ENCODE results near the gene MAGI2.

MAGI2 gene

GRCh38 chr7:78395298-78396036 lies 1058.0 kb downstream of the MAGI2 start:
- DNase-seq (ENCODE audit: low spot score): no peak
- ChIA-PET CTCF (no interaction called here), POLR2A (ENCODE audit: low non-redundant PET) (no interaction called here)
- TF ChIP-seq CTCF (conservative IDR thresholded peaks at IDR 0.05; ENCODE audit: low read depth): no peak
- no peak overlapping the region for H3K27ac ChIP-seq

GRCh38 chr7:78389022-78389421 lies 1064.4 kb downstream of the MAGI2 start:
- DNase-seq (ENCODE audit: low spot score): no peak
- POLR2A ChIA-PET (ENCODE audit: low non-redundant PET): no interaction called here
- CTCF ChIA-PET: no interaction called here
- no peak for TF ChIP-seq CTCF (conservative IDR thresholded peaks at IDR 0.05; ENCODE audit: low read depth)
- no peak overlapping the region for H3K27ac ChIP-seq

- DNase-seq (ENCODE audit: low spot score): no peak
- ChIA-PET POLR2A (ENCODE audit: low non-redundant PET) (no interaction called here), CTCF (interaction anchor here (0.5 kb wide), 1 partner anchor 364 kb away, joined by 3 read pairs; no protein-coding TSS in a partner anchor)
Observed at GRCh38 chr7:78386520-78386919, 1066.9 kb downstream of the MAGI2 start.

GRCh38 chr7:78383096-78383880 lies 1070.2 kb downstream of the MAGI2 start:
- CTCF ChIA-PET: no interaction called here
- no peak for TF ChIP-seq CTCF (conservative IDR thresholded peaks at IDR 0.05; ENCODE audit: low read depth)
- no peak for DNase-seq (ENCODE audit: low spot score)
- POLR2A ChIA-PET (ENCODE audit: low non-redundant PET): no interaction called here
- no peak overlapping the region for H3K27ac ChIP-seq

More at GRCh38 chr7:78386520-78386919, 1066.9 kb downstream of the MAGI2 start:
- TF ChIP-seq CTCF (conservative IDR thresholded peaks at IDR 0.05; ENCODE audit: low read depth): no peak
- H3K27ac ChIP-seq: no peak overlapping the region

GRCh38 chr7:78379148-78379547 lies 1074.3 kb downstream of the MAGI2 start:
- ChIA-PET CTCF (interaction anchor here (0.8 kb wide), 1 partner anchor 16 kb away, joined by 3 read pairs; no protein-coding TSS in a partner anchor), POLR2A (ENCODE audit: low non-redundant PET) (no interaction called here)
- TF ChIP-seq CTCF (conservative IDR thresholded peaks at IDR 0.05; ENCODE audit: low read depth): no peak
- DNase-seq (ENCODE audit: low spot score): no peak
- no peak overlapping the region for H3K27ac ChIP-seq

GRCh38 chr7:78377532-78377931 lies 1075.9 kb downstream of the MAGI2 start:
- ChIA-PET POLR2A (ENCODE audit: low non-redundant PET) (no interaction called here), CTCF (interaction anchor here (0.6 kb wide), 1 partner anchor 120 kb away, joined by 3 read pairs; no protein-coding TSS in a partner anchor)
- TF ChIP-seq CTCF (conservative IDR thresholded peaks at IDR 0.05; ENCODE audit: low read depth): no peak

More at GRCh38 chr7:78377532-78377931, 1075.9 kb downstream of the MAGI2 start:
- no peak for DNase-seq (ENCODE audit: low spot score)
- H3K27ac ChIP-seq: no peak overlapping the region
